Activated naive CD8-positive, alpha-beta T cell treated with anti-CD3 and anti-CD28 coated beads, Interleukin-2, amount 50 U/mL, for 24 hours (primary cell): ENCODE results near the gene SF3B3.

Experiments used
- ATAC-seq: fragments of 150-1000 bp; cut with Tn5 transposase; one replicate; pipeline ENCODE4 v1.10.0; 2021
- DNase-seq: peaks from one replicate; pipeline ENCODE4 v3.0.0; 2021
- H3K27ac Mint-ChIP-seq: one replicate; pipeline ENCODE4 v1.8.0; 2021; ENCODE audit warnings: mild to moderate bottlenecking, mixed read lengths
- H3K27me3 Mint-ChIP-seq: one replicate; pipeline ENCODE4 v1.8.0; 2021; ENCODE audit warnings: mixed read lengths
- H3K36me3 Mint-ChIP-seq: one replicate; pipeline ENCODE4 v1.8.0; 2021; ENCODE audit warnings: low read depth, mixed read lengths
- H3K4me1 Mint-ChIP-seq: one replicate; pipeline ENCODE4 v1.8.0; 2021; ENCODE audit warnings: mixed read lengths
- H3K4me3 Mint-ChIP-seq: one replicate; pipeline ENCODE4 v1.8.0; 2021; ENCODE audit warnings: mild to moderate bottlenecking, moderate library complexity, mixed read lengths
- H3K9me3 Mint-ChIP-seq: one replicate; pipeline ENCODE4 v1.8.0; 2021; ENCODE audit warnings: mixed read lengths

Gene SF3B3

DNA sequence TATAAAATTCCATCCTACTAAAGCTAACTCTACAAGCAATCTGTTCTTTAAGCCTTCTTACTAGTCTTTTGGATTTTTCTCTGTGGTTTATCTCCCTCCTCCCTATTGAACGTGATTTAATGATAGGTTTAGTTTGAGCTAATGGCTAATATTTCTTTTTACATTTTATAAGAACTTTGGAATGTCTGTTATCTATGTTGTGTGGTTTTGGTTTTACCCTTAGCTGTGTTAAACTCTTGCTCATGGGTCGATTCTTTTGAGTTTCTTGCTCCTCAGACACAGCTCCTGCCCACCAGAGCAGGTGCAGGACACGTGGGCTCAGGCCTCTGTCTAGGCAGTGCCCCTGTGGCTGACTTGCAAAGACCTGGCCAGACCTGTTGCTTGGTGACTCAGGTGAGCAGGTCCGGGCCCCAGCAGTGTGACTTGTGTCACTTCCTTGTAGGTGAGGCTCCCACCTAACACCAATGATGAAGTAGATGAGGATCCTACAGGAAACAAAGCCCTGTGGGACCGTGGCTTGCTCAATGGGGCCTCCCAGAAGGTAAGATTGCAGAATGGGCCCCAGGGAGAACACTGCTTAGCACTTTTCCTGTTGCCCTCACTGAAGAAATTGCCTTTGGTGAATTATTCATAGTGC, 45.1 kb downstream of the SF3B3 start:
- no peak overlapping the region for H3K4me3 Mint-ChIP-seq
- H3K36me3 Mint-ChIP-seq = peaks cover 86% of the 10 kb centered on the region
- DNase-seq = no peak
- no peak overlapping the region for H3K27ac Mint-ChIP-seq
- ATAC-seq = no peak
- no peaks in the 10 kb centered on the region for H3K27me3 Mint-ChIP-seq
- H3K9me3 Mint-ChIP-seq = no peaks in the 10 kb centered on the region
- peaks cover 20% of the 10 kb centered on the region for H3K4me1 Mint-ChIP-seq

DNA sequence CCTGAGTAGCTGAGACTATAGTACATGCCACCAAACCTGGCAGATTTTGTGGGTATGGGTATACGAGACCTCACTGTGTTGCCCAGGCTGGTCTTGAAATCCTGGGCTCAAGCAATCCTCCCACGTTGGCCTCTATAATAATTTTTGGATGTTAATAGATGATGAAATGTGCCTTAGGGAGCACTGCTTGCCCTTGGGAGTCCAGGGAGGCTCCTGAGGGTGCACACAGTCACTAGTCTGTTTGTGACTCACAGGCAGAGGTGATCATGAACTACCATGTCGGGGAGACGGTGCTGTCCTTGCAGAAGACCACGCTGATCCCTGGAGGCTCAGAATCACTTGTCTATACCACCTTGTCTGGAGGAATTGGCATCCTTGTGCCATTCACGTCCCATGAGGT, 46.1 kb downstream of the SF3B3 start:
- peaks cover 84% of the 10 kb centered on the region for H3K36me3 Mint-ChIP-seq
- H3K4me1 Mint-ChIP-seq = peaks cover 23% of the 10 kb centered on the region
- no peak for DNase-seq
- no peak overlapping the region for H3K27ac Mint-ChIP-seq
- no peak for ATAC-seq
- H3K9me3 Mint-ChIP-seq = no peaks in the 10 kb centered on the region
- no peaks in the 10 kb centered on the region for H3K27me3 Mint-ChIP-seq
- no peak overlapping the region for H3K4me3 Mint-ChIP-seq

DNA sequence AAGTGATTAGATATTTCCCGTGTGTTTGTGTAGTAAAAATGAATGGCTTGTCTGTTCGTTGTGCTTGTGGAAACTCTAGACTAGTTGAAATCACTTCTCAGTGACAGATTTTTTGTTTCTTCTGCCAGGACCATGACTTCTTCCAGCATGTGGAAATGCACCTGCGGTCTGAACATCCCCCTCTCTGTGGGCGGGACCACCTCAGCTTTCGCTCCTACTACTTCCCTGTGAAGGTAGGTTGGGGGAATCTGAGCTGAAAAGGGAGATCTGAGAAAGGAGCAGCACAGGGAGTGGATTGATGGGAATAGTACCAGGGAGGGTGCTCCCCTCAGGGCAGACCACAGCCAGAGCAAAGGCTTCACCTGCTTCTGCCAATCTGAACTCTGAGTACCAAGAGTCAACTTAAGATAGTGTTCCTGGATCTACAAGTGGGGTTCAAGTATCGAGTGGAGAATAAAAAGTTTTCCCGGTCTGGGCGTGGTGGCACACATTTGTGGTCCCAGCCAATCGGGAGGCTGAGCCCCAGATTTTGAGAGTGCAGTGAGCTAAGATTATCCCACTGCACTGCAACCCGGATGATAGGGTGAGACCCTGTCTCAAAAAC, 47.5 kb downstream of the SF3B3 start:
- no peak overlapping the region for H3K4me3 Mint-ChIP-seq
- no peaks in the 10 kb centered on the region for H3K27me3 Mint-ChIP-seq
- peaks cover 76% of the 10 kb centered on the region for H3K36me3 Mint-ChIP-seq
- ATAC-seq = no peak
- no peak for DNase-seq
- H3K4me1 Mint-ChIP-seq = peaks cover 24% of the 10 kb centered on the region
- H3K9me3 Mint-ChIP-seq = no peaks in the 10 kb centered on the region
- H3K27ac Mint-ChIP-seq = peak overlapping the region; percentile 79

DNA sequence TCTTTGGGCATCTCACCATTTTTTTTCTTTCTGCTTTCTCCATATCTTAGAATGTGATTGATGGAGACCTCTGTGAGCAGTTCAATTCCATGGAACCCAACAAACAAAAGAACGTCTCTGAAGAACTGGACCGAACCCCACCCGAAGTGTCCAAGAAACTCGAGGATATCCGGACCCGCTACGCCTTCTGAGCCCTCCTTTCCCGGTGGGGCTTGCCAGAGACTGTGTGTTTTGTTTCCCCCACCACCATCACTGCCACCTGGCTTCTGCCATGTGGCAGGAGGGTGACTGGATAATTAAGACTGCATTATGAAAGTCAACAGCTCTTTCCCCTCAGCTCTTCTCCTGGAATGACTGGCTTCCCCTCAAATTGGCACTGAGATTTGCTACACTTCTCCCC, 48.0 kb downstream of the SF3B3 start:
- Mint-ChIP-seq H3K4me3 (no peak overlapping the region), H3K36me3 (peaks cover 72% of the 10 kb centered on the region), H3K9me3 (no peaks in the 10 kb centered on the region), H3K27me3 (no peaks in the 10 kb centered on the region), H3K4me1 (peaks cover 29% of the 10 kb centered on the region), H3K27ac (peak overlapping the region; percentile 79)
- ATAC-seq (no peak), DNase-seq (no peak)

DNA sequence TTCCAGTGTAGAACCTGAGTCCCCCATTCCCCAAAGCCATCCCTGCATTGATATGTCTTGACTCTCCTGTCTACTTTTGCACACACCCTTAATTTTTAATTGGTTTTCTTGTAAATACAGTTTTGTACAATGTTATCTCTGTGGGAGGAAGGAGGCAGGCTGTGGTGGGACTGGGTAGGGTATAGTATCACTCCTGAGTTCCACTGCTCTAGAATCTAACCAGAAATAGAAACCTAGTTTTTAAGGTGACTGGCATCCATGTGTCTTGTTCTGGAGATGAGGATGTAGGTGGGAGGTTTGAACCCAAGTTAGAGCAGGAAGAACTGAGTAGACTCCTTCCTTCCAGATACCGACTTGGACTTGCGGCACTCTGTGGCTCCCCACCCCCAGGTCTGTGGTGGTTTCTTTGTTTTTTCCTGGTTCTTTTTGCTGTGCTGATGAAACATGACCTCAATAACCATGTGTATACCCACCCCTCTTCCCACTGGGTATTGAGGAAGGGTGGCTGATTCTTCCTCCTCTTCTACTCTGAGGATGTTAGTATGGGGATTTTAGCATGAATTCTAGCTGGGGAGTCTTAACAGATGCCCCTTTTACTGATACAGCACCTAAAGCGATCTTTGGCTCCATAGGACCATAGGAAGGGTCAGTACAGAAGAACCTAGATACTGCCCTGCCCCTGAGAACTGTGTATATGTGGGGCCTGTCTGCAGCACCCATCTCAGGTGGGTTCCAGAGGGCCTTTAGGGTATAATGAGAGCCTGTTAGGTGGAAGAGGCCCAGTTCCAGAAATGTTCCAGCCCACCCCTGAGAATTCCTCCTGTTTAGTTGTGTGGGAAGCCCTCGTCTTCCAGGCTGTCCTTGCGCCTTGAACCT, 48.7 kb downstream of the SF3B3 start:
- H3K27me3 Mint-ChIP-seq = no peaks in the 10 kb centered on the region
- ATAC-seq = peak; percentile 8
- no peak overlapping the region for H3K4me3 Mint-ChIP-seq
- no peaks in the 10 kb centered on the region for H3K9me3 Mint-ChIP-seq
- peaks cover 34% of the 10 kb centered on the region for H3K4me1 Mint-ChIP-seq
- peak overlapping the region; percentile 79 for H3K27ac Mint-ChIP-seq
- H3K36me3 Mint-ChIP-seq = peaks cover 66% of the 10 kb centered on the region
- no peak for DNase-seq

DNA sequence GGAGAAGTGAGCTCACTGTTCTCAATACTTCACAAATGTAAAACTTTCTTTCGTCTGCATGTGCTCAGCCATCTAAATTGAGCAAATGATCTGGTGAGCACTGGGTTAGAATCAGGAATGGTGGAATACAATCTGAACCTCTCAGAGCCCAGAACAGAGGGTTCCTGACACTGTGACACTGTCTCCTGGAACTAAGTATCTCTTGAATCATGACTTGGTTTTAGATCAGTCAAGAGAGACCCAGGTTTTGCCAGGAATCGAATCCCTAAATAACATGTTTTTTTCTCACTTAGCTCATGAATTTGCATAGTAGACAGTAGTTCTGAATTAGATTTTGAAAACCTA, 49.3 kb downstream of the SF3B3 start:
- no peaks in the 10 kb centered on the region for H3K27me3 Mint-ChIP-seq
- ATAC-seq (no peak), DNase-seq (no peak)
- no peaks in the 10 kb centered on the region for H3K9me3 Mint-ChIP-seq
- H3K36me3 Mint-ChIP-seq = peaks cover 63% of the 10 kb centered on the region
- no peak overlapping the region for H3K4me3 Mint-ChIP-seq
- peaks cover 34% of the 10 kb centered on the region for H3K4me1 Mint-ChIP-seq
- peak overlapping the region; percentile 14 for H3K27ac Mint-ChIP-seq

DNA sequence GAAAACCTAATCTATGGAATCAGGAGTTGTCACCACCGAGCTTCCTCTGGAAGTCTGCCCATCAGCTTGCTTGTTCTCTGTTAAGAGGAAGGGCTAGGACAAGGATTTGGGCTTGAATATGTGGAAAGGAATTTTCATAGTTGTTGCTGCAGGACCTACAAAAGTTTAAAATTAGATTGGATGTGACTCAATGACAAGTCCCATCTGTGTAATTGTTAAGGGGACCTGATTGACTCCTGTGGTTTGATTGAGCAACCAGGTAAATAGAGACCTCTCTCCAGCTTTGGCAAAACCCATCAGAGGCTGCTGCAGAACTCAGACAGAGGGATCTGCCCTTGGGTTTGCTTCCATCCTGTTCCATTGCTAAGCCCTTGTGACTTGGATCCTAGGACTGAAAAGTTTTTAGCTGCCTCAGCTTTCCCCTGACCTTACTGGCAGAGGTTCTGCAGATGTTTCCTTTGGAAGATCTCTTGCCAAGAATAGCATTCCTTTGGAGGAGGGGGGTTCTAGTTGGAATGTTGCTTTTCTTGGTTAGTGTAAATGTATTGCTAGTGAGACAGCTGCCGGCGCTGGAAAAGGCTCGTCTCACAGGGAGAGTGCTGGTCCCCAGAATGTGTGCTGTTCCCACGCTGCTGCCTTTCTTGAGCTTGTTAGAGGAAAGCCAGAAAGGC, 50.0 kb downstream of the SF3B3 start:
- H3K36me3 Mint-ChIP-seq = peaks cover 57% of the 10 kb centered on the region
- H3K4me1 Mint-ChIP-seq = peaks cover 34% of the 10 kb centered on the region
- no peaks in the 10 kb centered on the region for H3K27me3 Mint-ChIP-seq
- no peaks in the 10 kb centered on the region for H3K9me3 Mint-ChIP-seq
- H3K4me3 Mint-ChIP-seq = no peak overlapping the region
- no peak overlapping the region for H3K27ac Mint-ChIP-seq
- DNase-seq = no peak
- ATAC-seq = no peak

DNA sequence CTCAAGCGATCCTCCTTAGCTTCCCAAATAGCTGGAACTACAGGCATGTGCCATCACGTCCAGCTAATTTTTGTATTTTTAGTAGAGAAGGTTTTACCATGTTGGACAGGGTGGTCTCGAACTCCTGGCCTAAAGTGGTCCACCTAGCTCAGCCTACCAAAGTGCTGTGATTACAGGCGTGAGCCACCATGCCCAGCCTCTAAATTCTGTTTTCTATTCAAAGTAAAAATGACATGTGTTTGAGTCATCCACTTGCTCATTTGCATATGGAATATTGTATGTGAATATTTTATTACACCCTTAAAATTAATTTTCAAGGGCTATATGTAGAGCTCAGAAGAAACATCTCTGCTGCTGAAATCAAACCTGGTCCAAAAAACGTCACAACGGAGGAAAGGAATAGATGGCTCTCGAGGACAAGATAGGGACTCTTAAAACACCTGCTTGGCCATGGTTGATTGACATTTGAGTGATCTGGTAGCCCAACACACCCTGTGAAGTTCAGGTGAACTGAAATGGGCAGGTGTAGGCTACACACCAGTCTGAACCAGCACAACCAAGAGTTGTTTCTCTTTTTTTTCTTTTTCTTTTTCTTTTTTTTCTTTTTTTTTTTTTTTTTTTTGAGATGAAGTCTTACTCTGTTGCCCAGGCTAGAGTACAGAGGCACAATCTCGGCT, 51.1 kb downstream of the SF3B3 start:
- DNase-seq (no peak), ATAC-seq (no peak)
- Mint-ChIP-seq H3K9me3 (no peaks in the 10 kb centered on the region), H3K4me1 (peaks cover 34% of the 10 kb centered on the region), H3K36me3 (peaks cover 49% of the 10 kb centered on the region), H3K4me3 (no peak overlapping the region), H3K27ac (peak overlapping the region; percentile 49), H3K27me3 (no peaks in the 10 kb centered on the region)

DNA sequence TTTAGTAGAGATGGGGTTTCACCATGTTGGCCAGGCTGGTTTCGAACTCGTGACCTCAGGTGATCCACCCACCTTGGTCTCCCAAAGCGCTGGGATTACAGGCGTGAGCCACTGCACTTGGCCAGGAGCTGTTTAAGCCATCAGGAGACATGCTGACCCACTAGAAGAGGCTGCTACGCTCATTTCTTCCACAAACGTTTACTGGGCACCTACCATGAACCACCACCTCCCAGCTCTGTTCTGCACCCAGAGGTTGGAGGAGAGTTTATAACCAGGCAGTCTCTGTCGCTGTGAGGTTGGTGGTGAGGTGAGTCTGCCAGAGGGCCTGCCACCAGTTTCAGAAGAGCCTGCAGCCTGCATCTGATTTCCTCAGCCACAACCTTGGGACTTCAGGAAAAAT, 51.8 kb downstream of the SF3B3 start:
- no peaks in the 10 kb centered on the region for H3K9me3 Mint-ChIP-seq
- no peaks in the 10 kb centered on the region for H3K27me3 Mint-ChIP-seq
- ATAC-seq (no peak), DNase-seq (no peak)
- H3K4me3 Mint-ChIP-seq = no peak overlapping the region
- H3K27ac Mint-ChIP-seq = no peak overlapping the region
- peaks cover 44% of the 10 kb centered on the region for H3K36me3 Mint-ChIP-seq
- peaks cover 34% of the 10 kb centered on the region for H3K4me1 Mint-ChIP-seq

DNA sequence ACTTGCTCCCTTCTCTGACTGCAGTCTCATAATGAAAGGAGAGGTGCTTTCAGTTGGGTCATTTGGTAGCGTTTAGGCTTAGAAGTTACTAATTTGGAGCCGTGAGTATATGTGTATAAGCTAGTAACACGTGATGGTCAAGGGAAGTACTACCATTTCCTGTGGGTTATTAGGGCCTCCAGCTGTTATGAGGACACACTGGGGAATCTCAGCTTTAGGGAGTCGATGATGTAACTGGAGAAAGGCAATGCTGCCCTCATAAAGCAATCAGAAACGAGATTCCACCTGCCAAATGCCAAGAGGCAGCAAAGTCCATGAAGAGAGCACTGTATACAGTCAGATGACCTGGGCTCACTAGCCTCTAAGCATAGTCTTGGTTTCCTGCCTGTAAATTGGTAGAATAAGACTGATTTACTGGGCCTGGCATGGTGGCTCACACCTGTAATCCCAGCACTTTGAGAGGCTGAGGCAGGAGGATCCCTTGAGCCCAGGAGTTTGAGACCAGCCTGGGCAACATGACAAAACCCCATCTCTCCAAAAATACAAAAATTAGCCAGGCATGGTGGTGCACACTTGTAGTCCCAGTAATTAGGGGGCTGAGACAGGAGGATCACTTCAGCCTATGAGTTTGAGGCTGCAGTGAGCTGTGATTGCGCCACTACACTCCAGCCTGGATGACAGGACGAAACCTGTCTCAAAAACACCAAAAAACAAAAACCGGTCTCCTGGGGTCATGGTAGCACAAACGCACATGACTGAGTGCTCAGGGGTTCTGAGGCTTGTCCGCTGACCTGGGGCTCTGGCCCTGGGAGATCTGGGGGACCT, 53.0 kb downstream of the SF3B3 start:
- no peak overlapping the region for H3K4me3 Mint-ChIP-seq
- H3K27me3 Mint-ChIP-seq = no peaks in the 10 kb centered on the region
- H3K27ac Mint-ChIP-seq = peak overlapping the region; percentile 63
- peaks cover 25% of the 10 kb centered on the region for H3K4me1 Mint-ChIP-seq
- no peak for DNase-seq
- peaks cover 32% of the 10 kb centered on the region for H3K36me3 Mint-ChIP-seq
- ATAC-seq = peak; percentile 16
- no peaks in the 10 kb centered on the region for H3K9me3 Mint-ChIP-seq

DNA sequence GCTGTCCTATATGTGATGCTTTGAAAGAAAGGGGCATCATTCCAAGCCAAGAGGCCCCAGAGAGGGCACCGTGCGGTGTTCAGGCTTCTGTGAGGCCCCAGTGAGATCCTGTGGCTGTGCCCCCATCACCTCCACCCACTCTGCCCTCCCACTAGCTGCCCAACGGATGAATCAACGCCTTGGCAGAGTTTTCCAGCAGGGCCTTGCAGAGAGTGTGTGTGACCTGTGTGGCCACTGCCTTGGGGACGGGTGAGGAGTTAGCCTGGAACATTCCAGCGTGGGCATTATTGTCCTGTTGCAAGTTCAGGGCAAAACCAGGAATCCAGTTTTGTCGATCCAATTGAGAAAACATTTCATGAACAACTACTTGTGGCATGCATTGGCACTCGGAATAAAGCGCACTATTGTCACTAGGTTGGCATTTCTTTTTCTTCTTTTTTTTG, 53.7 kb downstream of the SF3B3 start:
- Mint-ChIP-seq H3K27ac (peak overlapping the region; percentile 63), H3K4me1 (peaks cover 19% of the 10 kb centered on the region), H3K36me3 (peaks cover 26% of the 10 kb centered on the region), H3K27me3 (no peaks in the 10 kb centered on the region), H3K9me3 (no peaks in the 10 kb centered on the region), H3K4me3 (no peak overlapping the region)
- ATAC-seq = peak; percentile 41
- DNase-seq = peak; percentile 23

DNA sequence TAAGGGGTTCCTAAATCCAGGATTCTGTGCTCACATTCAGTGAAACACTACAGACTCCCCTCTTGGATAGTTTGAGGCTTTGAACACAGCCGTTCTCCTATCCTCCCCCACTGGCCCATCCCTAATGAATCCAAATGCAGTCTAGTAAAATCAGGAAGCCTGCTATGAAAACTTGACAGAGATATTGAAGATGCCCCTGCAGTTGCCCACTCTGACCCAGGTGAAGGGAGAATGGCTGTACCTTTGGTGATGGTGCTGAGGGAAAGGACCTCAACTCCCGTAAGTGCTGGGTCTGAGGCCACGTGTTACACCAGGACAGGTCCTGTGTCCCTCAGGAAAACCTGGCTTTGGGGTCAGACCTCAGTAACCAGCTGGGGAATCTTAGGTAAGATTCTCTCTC, 54.4 kb downstream of the SF3B3 start:
- Mint-ChIP-seq H3K4me1 (peaks cover 16% of the 10 kb centered on the region), H3K4me3 (no peak overlapping the region), H3K27me3 (peaks cover 2% of the 10 kb centered on the region), H3K9me3 (no peaks in the 10 kb centered on the region), H3K36me3 (peaks cover 18% of the 10 kb centered on the region), H3K27ac (no peak overlapping the region)
- ATAC-seq = no peak
- DNase-seq = no peak

DNA sequence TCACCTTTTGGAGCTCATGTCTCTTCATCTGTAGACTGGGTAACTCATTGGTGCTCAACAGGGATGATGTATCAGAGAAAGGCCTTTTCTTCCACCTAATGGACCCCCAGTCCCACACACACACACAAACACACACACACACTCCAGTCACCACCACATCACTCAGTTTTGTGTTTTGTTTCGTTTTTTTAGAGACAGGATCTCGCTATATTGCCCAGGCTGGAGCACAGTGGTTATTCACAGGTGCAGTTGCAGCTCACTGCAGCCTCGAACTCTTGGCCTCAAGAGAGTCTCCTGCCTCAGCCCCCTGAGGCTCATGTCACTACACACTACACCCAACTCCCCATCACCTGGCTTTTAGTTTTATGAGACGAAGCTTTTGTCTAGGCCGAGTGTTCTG, 55.6 kb downstream of the SF3B3 start:
- no peaks in the 10 kb centered on the region for H3K9me3 Mint-ChIP-seq
- DNase-seq (no peak), ATAC-seq (no peak)
- H3K36me3 Mint-ChIP-seq = peaks cover 8% of the 10 kb centered on the region
- H3K27me3 Mint-ChIP-seq = peaks cover 2% of the 10 kb centered on the region
- H3K4me1 Mint-ChIP-seq = peaks cover 14% of the 10 kb centered on the region
- no peak overlapping the region for H3K27ac Mint-ChIP-seq
- H3K4me3 Mint-ChIP-seq = no peak overlapping the region
